GM12878 (cell line): Measurements from ENCODE around the gene RNPEP. TPM values are rescaled to one million over a fixed set of nuclear protein-coding genes. Genes with fewer than 3 reads are reported as not detected.

ENCODE experiments used
- ATAC-seq: fragments of 200-7000 bp; cut with Tn5 transposase; 3 replicates; pipeline ENCODE4 v1.9.1; 2020; ENCODE audit warnings: mild to moderate bottlenecking, moderate library complexity
- Bru-seq: library from RNA; stranded (reverse); fragments of 400-500 nt; gene quantifications from one replicate; lab custom pipeline; 2021; lab: Mats Ljungman, UMichigan
- BruChase-seq, 2 experiments: library from RNA; stranded (reverse); fragments of 400-500 nt; gene quantifications; one replicate each; lab custom pipeline; 2021; lab: Mats Ljungman, UMichigan
- BruUV-seq: library from RNA; stranded (reverse); fragments of 400-500 nt; replicated peaks from 2 replicates; lab custom pipeline; 2021; lab: Mats Ljungman, UMichigan
- CTCF ChIA-PET: fragments of 300-600 bp; sonication (Branson Sonifier 250); formaldehyde crosslinking; extraction: SDS; loops from one replicate; lab custom pipeline; 2021; ENCODE audit warnings: inconsistent platforms; lab: Yijun Ruan, JAX
- POLR2A ChIA-PET: fragments of 350-600 bp; formaldehyde crosslinking; extraction: SDS; loops from one replicate; lab custom pipeline; 2021; ENCODE audit warnings: inconsistent platforms; lab: Charles Lee
- RAD21 ChIA-PET: fragments of 300-600 bp; sonication (Branson Sonifier 250); formaldehyde crosslinking; loops from one replicate; lab custom pipeline; 2023; ENCODE audit warnings: antibody characterized with exemption; ENCODE audit not compliant: unreplicated experiment; lab: Charles Lee
- SMC1A ChIA-PET: fragments of 300-600 bp; sonication (Branson Sonifier 250); formaldehyde crosslinking; loops from one replicate; lab custom pipeline; 2023; ENCODE audit not compliant: unreplicated experiment, uncharacterized antibody; lab: Charles Lee
- DNase-seq: peaks from one replicate; pipeline ENCODE4 v3.0.0-alpha.2; 2011; ENCODE audit warnings: low read depth, low spot score
- FAIRE-seq: peaks from 3 replicates; lab custom pipeline; 2011; peaks lifted over from hg19 to GRCh38; lab: Jason Lieb, UNC
- H2AFZ ChIP-seq: 2 replicates; pipeline ENCODE4 v1.6.0; 2011; ENCODE audit warnings: low read depth, low read length, control low read depth; ENCODE audit not compliant: control insufficient read depth
- H3K27ac ChIP-seq: 2 replicates; pipeline ENCODE4 v1.5.1; 2011; ENCODE audit warnings: control low read depth; ENCODE audit not compliant: control insufficient read depth, insufficient read depth
- H3K27me3 ChIP-seq, 2 experiments: replicated peaks in 1 of 2; 2 replicates each; pipeline versions ENCODE4 v1.6.0 to v1.6.1; 2011; ENCODE audit warnings: low read length in 1 of 2; ENCODE audit not compliant: control insufficient read depth in 2 of 2, insufficient read depth in 2 of 2
- H3K36me3 ChIP-seq, 2 experiments: 2 replicates each; pipeline ENCODE4 v1.5.1; 2011; ENCODE audit warnings: low read length in 1 of 2; ENCODE audit not compliant: control insufficient read depth in 2 of 2, insufficient read depth in 2 of 2
- H3K4me1 ChIP-seq: 2 replicates; pipeline ENCODE4 v1.6.1; 2011; ENCODE audit warnings: mild to moderate bottlenecking, low read length, moderate library complexity, mixed read lengths; ENCODE audit not compliant: control insufficient read depth, insufficient read depth
- H3K4me2 ChIP-seq: 2 replicates; pipeline ENCODE4 v1.6.0; 2011; ENCODE audit warnings: control low read depth; ENCODE audit not compliant: control insufficient read depth, insufficient read depth
- H3K4me3 ChIP-seq: fragments of 200-600 bp; sonication (generic); 2 replicates; pipeline ENCODE4 v1.5.1; 2016
- H3K79me2 ChIP-seq: 2 replicates; pipeline ENCODE4 v1.6.0; 2011; ENCODE audit warnings: low read length; ENCODE audit not compliant: control insufficient read depth, insufficient read depth
- H3K9ac ChIP-seq: 2 replicates; pipeline ENCODE4 v1.8.0; 2011; ENCODE audit warnings: low read length, control low read depth, mixed read lengths; ENCODE audit not compliant: control insufficient read depth, insufficient read depth
- H3K9me3 ChIP-seq: replicated peaks from 3 replicates; pipeline ENCODE4 v1.5.1; 2011; ENCODE audit warnings: mild to moderate bottlenecking, low read length; ENCODE audit not compliant: control insufficient read depth, insufficient read depth
- H4K20me1 ChIP-seq: 2 replicates; pipeline ENCODE4 v1.6.0; 2011; ENCODE audit not compliant: control insufficient read depth, insufficient read depth
- BACH1 ChIP-seq: fragments of 450-650 bp; IDR thresholded peaks from 2 replicates; pipeline ENCODE4 v1.6.1; 2017; ENCODE audit warnings: mild to moderate bottlenecking, borderline replicate concordance
- BMI1 ChIP-seq: fragments of 450-650 bp; IDR thresholded peaks from 2 replicates; pipeline ENCODE4 v1.6.1; 2016; ENCODE audit warnings: mild to moderate bottlenecking, moderate library complexity, borderline replicate concordance
- DPF2 ChIP-seq: fragments of 450-650 bp; IDR thresholded peaks from 2 replicates; pipeline ENCODE4 v1.6.1; 2017; ENCODE audit warnings: mild to moderate bottlenecking
- EED ChIP-seq: sonication (generic); IDR thresholded peaks from 2 replicates; pipeline ENCODE4 v1.6.1; 2016; ENCODE audit warnings: antibody characterized with exemption, low read depth
- IKZF2 ChIP-seq, 2 experiments: fragments of 450-650 bp; IDR thresholded peaks; 2 replicates each; pipeline ENCODE4 v1.6.1; 2017; ENCODE audit warnings: mild to moderate bottlenecking in 2 of 2, moderate library complexity in 2 of 2
- KAT2A ChIP-seq: conservative IDR thresholded peaks from 2 replicates; pipeline ENCODE4 v1.6.1; 2011; ENCODE audit warnings: low read depth, low read length; ENCODE audit not compliant: control insufficient read depth
- MEF2B ChIP-seq: fragments of 450-650 bp; IDR thresholded peaks from 2 replicates; pipeline ENCODE4 v1.6.1; 2018; ENCODE audit warnings: mild to moderate bottlenecking, moderate library complexity; ENCODE audit not compliant: partially characterized antibody, poor library complexity, severe bottlenecking
- NBN ChIP-seq: fragments of 450-650 bp; IDR thresholded peaks from 2 replicates; pipeline ENCODE4 v1.6.1; 2016
- NFXL1 ChIP-seq: fragments of 450-650 bp; IDR thresholded peaks from 2 replicates; pipeline ENCODE4 v1.6.1; 2017; ENCODE audit warnings: antibody characterized with exemption, mild to moderate bottlenecking, borderline replicate concordance
- NR2C1 ChIP-seq: fragments of 450-650 bp; IDR thresholded peaks from 2 replicates; pipeline ENCODE4 v1.6.1; 2017; ENCODE audit warnings: antibody characterized with exemption, mild to moderate bottlenecking, moderate library complexity
- POLR2A ChIP-seq: IDR thresholded peaks from 2 replicates; pipeline ENCODE4 v1.6.1; 2011; ENCODE audit warnings: low read depth, mild to moderate bottlenecking, low read length
- POLR2AphosphoS5 ChIP-seq: IDR thresholded peaks from 2 replicates; pipeline ENCODE4 v1.6.1; 2011; ENCODE audit warnings: mild to moderate bottlenecking, low read length, inconsistent platforms
- SMAD5 ChIP-seq: IDR thresholded peaks from 2 replicates; pipeline ENCODE4 v1.6.1; 2016; ENCODE audit warnings: antibody characterized with exemption, low read depth
- SMARCA5 ChIP-seq: fragments of 450-650 bp; IDR thresholded peaks from 2 replicates; pipeline ENCODE4 v1.6.1; 2017; ENCODE audit warnings: mild to moderate bottlenecking
- TAF1 ChIP-seq: IDR thresholded peaks from 2 replicates; pipeline ENCODE4 v1.6.1; 2011; ENCODE audit warnings: mild to moderate bottlenecking, low read depth, low read length, borderline replicate concordance
- TARDBP ChIP-seq: IDR thresholded peaks from 2 replicates; pipeline ENCODE4 v1.6.1; 2016; ENCODE audit warnings: borderline replicate concordance
- YY1 ChIP-seq: IDR thresholded peaks from 2 replicates; pipeline ENCODE4 v1.6.1; 2011; ENCODE audit warnings: low read depth, mild to moderate bottlenecking, low read length
- WGBS: methylation state at CpG from one replicate; pipeline ENCODE4 v1.1.6; 2016; ENCODE audit warnings: low lambda C conversion rate; ENCODE audit not compliant: insufficient replicate concordance, insufficient coverage; ENCODE audit errors: missing lambda C conversion rate; 5-methylcytosine and 5-hydroxymethylcytosine counted together
- in situ Hi-C: fragments of 300-500 bp; cut with MboI; formaldehyde crosslinking; loops from 9 replicates; pipeline ENCODE4 v1.14.3; 2018; ENCODE audit warnings: mixed read lengths
- intact Hi-C: fragments of 100-400 bp; cut with micrococcal nuclease; formaldehyde crosslinking; loops from one replicate; pipeline ENCODE4 v1.14.2; 2022; ENCODE audit not compliant: unreplicated experiment
- long read RNA-seq, 2 experiments: library from polyadenylated mRNA; unstranded; transcript quantifications; one replicate each; pipeline ENCODE4 v2.0.0, GENCODE V29; 2019 to 2020
- polyA minus RNA-seq, 3 experiments: library from RNA; depleted of rRNA, polyadenylated mRNA; stranded (reverse); fragments of >200 nt; gene quantifications; 2 replicates each; pipeline ENCODE4 v1.2.3, GENCODE V29; 2011
- polyA plus RNA-seq, 11 experiments: library from polyadenylated mRNA; depleted of rRNA in 4 of 11; unstranded in 6 of 11; stranded (reverse) in 5 of 11; fragments of >200 nt; fragmentation: Nextera tagmentation in 4 of 11; fragmentation: Illumina TruSeq in 1 of 11; extraction: Ambion mirVana in 4 of 11; extraction: Trizol in 1 of 11; gene quantifications; 1 replicate in 1 of 11; 2 replicates in 10 of 11; pipeline versions ENCODE4 v1.2.1 to v1.2.3, GENCODE V29; 2011 to 2016; ENCODE audit warnings: inconsistent platforms in 2 of 11, missing spikeins in 2 of 11, low read depth in 1 of 11
- total RNA-seq, 4 experiments: library from RNA; depleted of rRNA in 3 of 4; stranded (reverse); fragments of >200 nt in 3 of 4; fragmentation: Illumina TruSeq in 1 of 4; extraction: Trizol in 1 of 4; gene quantifications; 2 replicates each; pipeline versions ENCODE4 v1.2.1 to v1.2.3, GENCODE V29; 2013 to 2021
- TF ChIP-seq, protein P1 (sequence below): fragments of 450-650 bp; formaldehyde crosslinking; IDR thresholded peaks from 2 replicates; pipeline ENCODE4 v1.4.0; 2020; ENCODE audit warnings: mild to moderate bottlenecking, moderate library complexity

The RNPEP gene
- 27.9 and 30.7 TPM in 2 replicates for total RNA-seq (2013; cell fraction: nucleolus; rRNA removed)
- total RNA-seq (2014; rRNA removed) (38.1 and 38.5 TPM in 2 replicates), total RNA-seq (2014; rRNA removed; fragmentation: Illumina TruSeq; extraction: Trizol) (24.5 and 25.2 TPM in 2 replicates), total RNA-seq (2021) (45.6 and 47.7 TPM in 2 replicates), polyA plus RNA-seq (2011; rRNA removed) (31.9 and 47.8 TPM in 2 replicates), polyA plus RNA-seq (2014; fragmentation: Illumina TruSeq; extraction: Trizol) (58.6 and 71.0 TPM in 2 replicates), polyA plus RNA-seq (2014; fragmentation: Nextera tagmentation; extraction: Ambion mirVana) (10 to 100 TPM; 18.3 to 21.6 TPM), polyA plus RNA-seq (2014; rRNA removed) (40.8 and 41.5 TPM in 2 replicates), polyA plus RNA-seq (2016; fragmentation: Nextera tagmentation; extraction: Ambion mirVana) (10 to 100 TPM; 62.8 to 68.2 TPM), polyA minus RNA-seq (2011; rRNA and poly(A)+ RNA removed) (32.0 and 39.9 TPM in 2 replicates), Bru-seq, nascent RNA (percentile 75 among the genes with signal in this experiment), BruChase-seq, experiment 1, labeled RNA remaining after a 6-hour chase (percentile 77 among the genes with signal in this experiment), BruChase-seq, experiment 2, labeled RNA remaining after a 2-hour chase (percentile 75 among the genes with signal in this experiment)
- 24.7 TPM for polyA plus RNA-seq (2011; ENCODE audit: low read depth)
- polyA plus RNA-seq (2011; cell fraction: cytosol; rRNA removed) = 39.6 and 56.8 TPM in 2 replicates
- 41.7 and 51.7 TPM in 2 replicates for polyA plus RNA-seq (2011; cell fraction: nucleus; rRNA removed)
- 33.8 and 36.3 TPM in 2 replicates for polyA plus RNA-seq (2012)
- polyA minus RNA-seq (2011; cell fraction: cytosol; rRNA and poly(A)+ RNA removed) = 17.9 and 27.0 TPM in 2 replicates
- polyA minus RNA-seq (2011; cell fraction: nucleus; rRNA and poly(A)+ RNA removed) = 8.7 and 11.4 TPM in 2 replicates
- long read RNA-seq, experiment 1, transcript RNPEP-201 (11 exons, 2,427 nt) = major isoform, 37 of 50 reads
- long read RNA-seq, experiment 1, partial matches to known transcripts = 3 of 50 reads
- long read RNA-seq, experiment 1, other reads (novel, unspliced or antisense) = 10 of 50 reads
- long read RNA-seq, experiment 2, partial matches to known transcripts = 35 of 52 reads
- long read RNA-seq, experiment 2, other reads (novel, unspliced or antisense) = 15 of 52 reads

GRCh38 chr1:201982623-201983379, at the start of gene RNPEP:
Gene RNPEP (plus strand): TSS chr1:201982648. CDS start chr1:201982667, 19 bp downstream.
- Histone ChIP-seq H3K36me3 (no peaks in the 10 kb centered on the region), H3K27ac (peak within 1 kb of the TSS; percentile 78), H2AFZ (peak within 1 kb of the TSS; percentile 88), H4K20me1 (no peaks in the 10 kb centered on the region), H3K4me1 (peaks cover 3% of the 10 kb centered on the region), H3K9ac (peak within 1 kb of the TSS; percentile 80), H3K79me2 (peaks cover 22% of the 10 kb centered on the region), H3K9me3 (no peaks in the 10 kb centered on the region), H3K4me3 (peak within 1 kb of the TSS; percentile 82), H3K27me3 (0 out of 4 replicates have a peak, but pooled peaks cover 0 to 2% of the 10 kb centered on the region in 2 experiments), H3K4me2 (peak within 1 kb of the TSS; percentile 79)
- SMC1A ChIA-PET = interaction anchor here (1.0 kb wide), 1 partner anchor 16 kb away, joined by 3 read pairs; no protein-coding TSS in a partner anchor
- POLR2A ChIA-PET = no interaction called here
- DNase-seq (no peak), ATAC-seq (peak; percentile 88), FAIRE-seq (peak; percentile 56)
- RAD21 ChIA-PET = interaction anchor here (0.9 to 1.4 kb wide), 2 partner anchors 28 to 87 kb away, joined by 4 to 5 read pairs; partner anchors contain the start of gene ELF3
- CTCF ChIA-PET = interaction anchor here (0.5 to 3.3 kb wide), 9 partner anchors 10 to 359 kb away, joined by 3 to 18 read pairs (median 4); partner anchors contain the start of genes ELF3 and UBE2T
- WGBS = under 1% methylated on average over 54 of the region's 80 CpGs
- no TSS peak for BruUV-seq
- intact Hi-C loops = loop anchor here (2.0 kb wide), 1 partner anchor 28 kb away; the partner anchor contains the start of gene TIMM17A
- in situ Hi-C loops = no loop called here
- peak; percentile 77 to 82 for TF ChIP-seq IKZF2 (IDR thresholded peaks at IDR 0.05)
- TF ChIP-seq NBN = peak; percentile 80
- TF ChIP-seq POLR2A = peak; percentile 80
- 0 out of 2 replicates have a peak, but pooled peaks have one; percentile 51 for TF ChIP-seq SMARCA5
- TF ChIP-seq BMI1 = no peak
- TF ChIP-seq KAT2A = no peak
- TF ChIP-seq TAF1 = peak; percentile 62; the same call in 1 of the 2 replicates
- peak; percentile 42 for TF ChIP-seq MEF2B
- TF ChIP-seq SMAD5 = no peak
- TF ChIP-seq, protein P1, sequence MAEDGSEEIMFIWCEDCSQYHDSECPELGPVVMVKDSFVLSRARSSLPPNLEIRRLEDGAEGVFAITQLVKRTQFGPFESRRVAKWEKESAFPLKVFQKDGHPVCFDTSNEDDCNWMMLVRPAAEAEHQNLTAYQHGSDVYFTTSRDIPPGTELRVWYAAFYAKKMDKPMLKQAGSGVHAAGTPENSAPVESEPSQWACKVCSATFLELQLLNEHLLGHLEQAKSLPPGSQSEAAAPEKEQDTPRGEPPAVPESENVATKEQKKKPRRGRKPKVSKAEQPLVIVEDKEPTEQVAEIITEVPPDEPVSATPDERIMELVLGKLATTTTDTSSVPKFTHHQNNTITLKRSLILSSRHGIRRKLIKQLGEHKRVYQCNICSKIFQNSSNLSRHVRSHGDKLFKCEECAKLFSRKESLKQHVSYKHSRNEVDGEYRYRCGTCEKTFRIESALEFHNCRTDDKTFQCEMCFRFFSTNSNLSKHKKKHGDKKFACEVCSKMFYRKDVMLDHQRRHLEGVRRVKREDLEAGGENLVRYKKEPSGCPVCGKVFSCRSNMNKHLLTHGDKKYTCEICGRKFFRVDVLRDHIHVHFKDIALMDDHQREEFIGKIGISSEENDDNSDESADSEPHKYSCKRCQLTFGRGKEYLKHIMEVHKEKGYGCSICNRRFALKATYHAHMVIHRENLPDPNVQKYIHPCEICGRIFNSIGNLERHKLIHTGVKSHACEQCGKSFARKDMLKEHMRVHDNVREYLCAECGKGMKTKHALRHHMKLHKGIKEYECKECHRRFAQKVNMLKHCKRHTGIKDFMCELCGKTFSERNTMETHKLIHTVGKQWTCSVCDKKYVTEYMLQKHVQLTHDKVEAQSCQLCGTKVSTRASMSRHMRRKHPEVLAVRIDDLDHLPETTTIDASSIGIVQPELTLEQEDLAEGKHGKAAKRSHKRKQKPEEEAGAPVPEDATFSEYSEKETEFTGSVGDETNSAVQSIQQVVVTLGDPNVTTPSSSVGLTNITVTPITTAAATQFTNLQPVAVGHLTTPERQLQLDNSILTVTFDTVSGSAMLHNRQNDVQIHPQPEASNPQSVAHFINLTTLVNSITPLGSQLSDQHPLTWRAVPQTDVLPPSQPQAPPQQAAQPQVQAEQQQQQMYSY (CRISPR knock-in tag) = no peak
- peak; percentile 95 for TF ChIP-seq NFXL1
- no peak for TF ChIP-seq TARDBP
- peak; percentile 85 for TF ChIP-seq YY1
- TF ChIP-seq EED = peak; percentile 78
- peak; percentile 86 for TF ChIP-seq DPF2
- TF ChIP-seq NR2C1 = 0 out of 2 replicates have a peak, but pooled peaks have one; percentile 4
- peak; percentile 38; the same call in 1 of the 2 replicates for TF ChIP-seq BACH1
- TF ChIP-seq POLR2AphosphoS5 = peak; percentile 52; the same call in 1 of the 2 replicates
